H1 (cell line): ENCODE results near the gene ITGA8.

Experiments used
- CHD2 ChIP-seq: IDR thresholded peaks from 2 replicates; pipeline ENCODE4 v1.6.1; 2012; ENCODE audit warnings: low read length, improper control_type of control experiment
- E2F6 ChIP-seq: IDR thresholded peaks from 2 replicates; pipeline ENCODE4 v1.6.1; 2012; ENCODE audit warnings: inconsistent platforms
- EP300 ChIP-seq, 2 experiments: IDR thresholded peaks; 1 replicate in 1 of 2; 2 replicates in 1 of 2; pipeline ENCODE4 v1.6.1; 2011 to 2012; ENCODE audit warnings: low read depth in 2 of 2, low read length in 2 of 2, mild to moderate bottlenecking in 2 of 2, borderline replicate concordance in 1 of 2, inconsistent platforms in 1 of 2, moderate library complexity in 1 of 2
- EZH2 ChIP-seq: fragments of 200-600 bp; sonication (generic); IDR thresholded peaks from 2 replicates; pipeline ENCODE4 v1.7.1; 2012; ENCODE audit warnings: low read depth, mild to moderate bottlenecking, moderate library complexity, low read length, inconsistent platforms; ENCODE audit not compliant: severe bottlenecking
- FOSL1 ChIP-seq: IDR thresholded peaks from 2 replicates; pipeline ENCODE4 v1.6.1; 2011; ENCODE audit warnings: mild to moderate bottlenecking, low read depth, low read length, moderate library complexity; ENCODE audit not compliant: insufficient read depth
- JUND ChIP-seq: IDR thresholded peaks from 2 replicates; pipeline ENCODE4 v1.6.1; 2011; ENCODE audit warnings: mild to moderate bottlenecking, improper control_type of control experiment, low read length
- POLR2A ChIP-seq, 2 experiments: IDR thresholded peaks; 1 replicate in 1 of 2; 2 replicates in 1 of 2; pipeline ENCODE4 v1.6.1; 2011; ENCODE audit warnings: low read depth in 2 of 2, low read length in 2 of 2, mild to moderate bottlenecking in 2 of 2; ENCODE audit errors: control extremely low read depth in 1 of 2
- POLR2AphosphoS5 ChIP-seq: IDR thresholded peaks from 2 replicates; pipeline ENCODE4 v1.6.1; 2011; ENCODE audit warnings: low read depth, low read length
- TAF1 ChIP-seq: IDR thresholded peaks from 2 replicates; pipeline ENCODE4 v1.6.1; 2011; ENCODE audit warnings: mild to moderate bottlenecking, low read depth, low read length
- TF ChIP-seq, protein P1 (sequence below), 3 experiments: IDR thresholded peaks; 1 replicate in 2 of 3; 2 replicates in 1 of 3; pipeline versions ENCODE4 v1.5.1 to v1.6.1; 2011; ENCODE audit warnings: low read length in 3 of 3, mild to moderate bottlenecking in 3 of 3, inconsistent platforms in 2 of 3, low read depth in 1 of 3, moderate library complexity in 1 of 3; ENCODE audit not compliant: insufficient read depth in 1 of 3; ENCODE audit errors: control extremely low read depth in 1 of 3

DNA sequence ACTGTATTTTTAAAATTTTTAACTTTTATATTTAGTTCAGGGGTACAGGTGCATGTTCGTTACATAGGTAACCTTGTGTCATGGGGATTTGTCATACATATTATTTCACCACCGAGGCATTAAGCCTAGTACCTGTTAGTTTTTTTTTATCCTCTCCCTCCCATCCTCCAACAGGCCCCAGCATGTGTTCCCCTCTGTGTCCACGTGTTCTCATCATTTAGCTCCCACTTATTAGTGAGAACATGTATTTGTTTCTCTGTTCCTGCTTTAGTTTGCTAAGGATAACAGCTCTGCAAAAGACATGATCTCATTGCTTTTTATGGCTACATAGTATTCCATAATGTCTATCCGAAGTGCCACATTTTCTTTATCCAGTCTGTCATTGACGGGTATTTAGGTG, 22.4 kb upstream of the ITGA8 start:
- TF ChIP-seq, protein P1, sequence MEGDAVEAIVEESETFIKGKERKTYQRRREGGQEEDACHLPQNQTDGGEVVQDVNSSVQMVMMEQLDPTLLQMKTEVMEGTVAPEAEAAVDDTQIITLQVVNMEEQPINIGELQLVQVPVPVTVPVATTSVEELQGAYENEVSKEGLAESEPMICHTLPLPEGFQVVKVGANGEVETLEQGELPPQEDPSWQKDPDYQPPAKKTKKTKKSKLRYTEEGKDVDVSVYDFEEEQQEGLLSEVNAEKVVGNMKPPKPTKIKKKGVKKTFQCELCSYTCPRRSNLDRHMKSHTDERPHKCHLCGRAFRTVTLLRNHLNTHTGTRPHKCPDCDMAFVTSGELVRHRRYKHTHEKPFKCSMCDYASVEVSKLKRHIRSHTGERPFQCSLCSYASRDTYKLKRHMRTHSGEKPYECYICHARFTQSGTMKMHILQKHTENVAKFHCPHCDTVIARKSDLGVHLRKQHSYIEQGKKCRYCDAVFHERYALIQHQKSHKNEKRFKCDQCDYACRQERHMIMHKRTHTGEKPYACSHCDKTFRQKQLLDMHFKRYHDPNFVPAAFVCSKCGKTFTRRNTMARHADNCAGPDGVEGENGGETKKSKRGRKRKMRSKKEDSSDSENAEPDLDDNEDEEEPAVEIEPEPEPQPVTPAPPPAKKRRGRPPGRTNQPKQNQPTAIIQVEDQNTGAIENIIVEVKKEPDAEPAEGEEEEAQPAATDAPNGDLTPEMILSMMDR (IDR thresholded peaks at IDR 0.05; ENCODE audit: control extremely low read depth in 1 of 3, insufficient read depth in 1 of 3, low read depth in 1 of 3, low read length in 3 of 3) = no peak
- no peak for TF ChIP-seq POLR2A (IDR thresholded peaks at IDR 0.05; ENCODE audit: control extremely low read depth in 1 of 2, low read depth in 2 of 2, low read length in 2 of 2)
- TF ChIP-seq E2F6 = no peak
- no peak for TF ChIP-seq FOSL1
- TF ChIP-seq CHD2 = no peak
- no peak for TF ChIP-seq TAF1
- TF ChIP-seq POLR2AphosphoS5 = no peak
- no peak for TF ChIP-seq JUND
- no peak for TF ChIP-seq EP300 (IDR thresholded peaks at IDR 0.05; ENCODE audit: borderline replicate concordance in 1 of 2, low read depth in 2 of 2, low read length in 2 of 2)
- TF ChIP-seq EZH2 = no peak
